GM21825 (cell line): ENCODE results near the gene SLC25A21.

Experiments
- ATAC-seq: cut with Tn5 transposase; IDR thresholded peaks from one replicate; pipeline ENCODE4 v1.9.1; 2021; ENCODE audit warnings: mild to moderate bottlenecking, moderate library complexity; ENCODE audit not compliant: unreplicated experiment

Gene SLC25A21

GRCh38 chr14:37048666-37049071 is 123.7 kb downstream of the SLC25A21 start:
- no peak for ATAC-seq

GRCh38 chr14:37047996-37048395 is 124.4 kb downstream of the SLC25A21 start:
- ATAC-seq, result no peak

DNA sequence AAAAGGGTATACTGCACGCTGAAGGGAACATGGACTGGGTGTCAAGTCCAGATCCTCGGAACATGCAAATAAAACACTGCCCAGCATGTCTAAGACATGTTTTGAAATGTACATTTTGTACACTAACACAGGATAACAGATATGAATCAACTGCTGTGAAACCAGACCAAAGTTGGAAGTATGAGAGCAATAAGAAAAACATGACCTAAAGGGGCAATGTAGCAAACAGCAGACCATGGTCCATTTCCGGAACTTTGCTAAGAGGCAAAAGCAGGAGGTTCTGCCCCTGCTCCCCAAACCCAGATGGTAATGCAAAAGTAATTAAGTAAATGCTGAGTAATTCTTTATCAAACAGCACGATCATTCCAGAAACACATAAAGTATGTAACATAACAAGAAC is 125.2 kb downstream of the SLC25A21 start:
- ATAC-seq, result no peak

DNA sequence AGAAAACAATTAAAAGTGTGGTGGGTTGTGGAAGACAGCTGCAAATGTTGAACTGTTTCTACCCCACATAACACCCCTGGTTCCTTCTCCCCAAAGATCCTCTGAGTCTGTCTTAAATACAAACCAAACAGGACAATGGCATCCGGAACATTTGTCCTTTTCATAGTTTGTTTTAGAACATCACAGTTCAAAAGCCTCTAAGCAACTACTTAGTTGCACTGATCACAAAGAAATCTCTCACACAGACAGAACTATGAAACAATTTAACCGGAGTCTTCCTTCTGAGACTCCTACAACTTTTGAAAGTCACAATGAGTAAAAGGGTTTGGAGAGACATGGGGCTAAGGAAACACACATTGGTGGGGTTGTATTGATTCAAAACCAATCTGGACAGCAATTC is 125.6 kb downstream of the SLC25A21 start:
- ATAC-seq, result no peak

DNA sequence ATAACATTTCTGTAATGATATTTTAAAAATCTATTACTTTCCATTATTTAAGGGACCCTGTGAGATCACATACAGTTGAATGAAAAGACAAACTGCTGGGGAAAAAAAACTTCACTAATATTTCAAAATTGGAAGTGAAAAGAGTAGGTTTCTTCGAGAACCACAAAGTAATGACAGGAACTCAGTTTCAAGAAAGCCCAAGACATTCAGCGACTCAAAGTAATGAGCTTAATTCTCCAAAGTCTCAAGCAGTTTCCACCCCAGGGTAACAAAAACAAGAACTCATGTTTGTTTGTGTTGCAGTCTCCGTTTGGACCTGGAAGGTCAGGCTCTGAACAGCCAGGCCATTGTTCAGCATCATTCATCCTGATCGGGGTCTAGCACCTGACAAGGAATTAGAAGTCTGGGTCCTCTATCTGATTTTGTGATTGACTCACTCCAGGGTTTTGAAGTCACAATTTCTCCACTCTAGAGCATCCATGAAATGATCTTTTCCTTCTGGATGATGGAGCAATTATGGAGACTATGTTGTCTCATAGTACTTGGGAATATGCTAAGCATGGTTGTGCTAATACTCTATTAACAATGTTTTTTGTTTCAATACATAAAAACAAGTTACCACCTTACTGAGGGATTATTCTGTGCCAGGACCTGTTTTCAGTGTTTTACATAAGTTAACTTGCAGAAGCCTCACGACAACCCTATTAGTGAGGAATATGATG is 126.9 kb downstream of the SLC25A21 start:
- ATAC-seq, result no peak

- ATAC-seq, result no peak
Observed at GRCh38 chr14:37037636-37038387, 134.6 kb downstream of the SLC25A21 start.

DNA sequence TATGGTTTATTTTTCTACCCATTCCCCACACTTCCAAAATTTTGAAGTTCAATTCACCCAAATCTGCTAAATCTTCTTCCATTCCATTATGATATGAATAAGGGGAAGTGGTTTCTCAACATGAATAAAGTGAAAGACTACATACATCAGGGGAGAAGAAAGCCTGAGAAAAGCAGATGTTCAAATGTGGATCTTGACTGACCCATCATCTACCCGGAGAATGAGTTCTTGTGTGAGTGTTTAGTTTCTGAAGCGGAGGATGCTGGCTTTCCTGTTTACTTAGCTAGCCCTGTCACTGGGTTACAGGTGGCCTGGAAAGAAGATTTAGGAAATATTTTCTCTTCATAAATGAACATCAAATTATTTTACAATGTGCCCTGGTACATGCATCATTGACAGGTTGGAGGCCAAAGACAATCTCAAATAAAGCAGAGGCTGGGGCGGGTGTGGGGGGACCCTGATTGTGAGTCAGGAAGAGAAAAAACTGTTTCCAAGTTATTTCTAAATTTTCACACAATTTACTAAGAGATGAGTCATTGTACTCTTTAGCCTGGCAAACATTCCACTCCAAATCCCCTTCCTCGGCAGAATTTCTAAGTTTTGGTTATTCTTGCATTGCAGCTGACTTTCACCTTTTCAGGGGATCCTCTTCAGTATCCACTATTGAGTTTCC is 135.6 kb downstream of the SLC25A21 start:
- ATAC-seq, result no peak

DNA sequence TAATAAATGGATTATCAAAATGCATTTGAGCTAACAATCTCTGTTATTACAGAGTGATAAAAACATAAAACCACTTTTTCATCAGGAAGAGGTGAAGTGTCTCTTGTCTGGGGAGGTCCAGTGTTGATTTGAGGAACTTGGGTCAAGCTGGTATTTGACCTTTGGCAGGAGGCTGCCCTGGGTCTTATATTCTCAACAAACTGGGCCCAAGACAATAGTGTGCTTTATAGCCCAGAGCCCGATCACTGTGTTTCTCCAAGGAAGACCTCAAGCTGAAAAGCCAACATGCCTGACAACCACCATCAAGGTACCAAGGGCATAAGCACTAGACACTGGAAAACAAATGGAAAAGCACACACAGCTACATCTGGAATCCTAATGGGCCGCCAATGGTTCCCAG is 137.0 kb downstream of the SLC25A21 start:
- ATAC-seq, result no peak

DNA sequence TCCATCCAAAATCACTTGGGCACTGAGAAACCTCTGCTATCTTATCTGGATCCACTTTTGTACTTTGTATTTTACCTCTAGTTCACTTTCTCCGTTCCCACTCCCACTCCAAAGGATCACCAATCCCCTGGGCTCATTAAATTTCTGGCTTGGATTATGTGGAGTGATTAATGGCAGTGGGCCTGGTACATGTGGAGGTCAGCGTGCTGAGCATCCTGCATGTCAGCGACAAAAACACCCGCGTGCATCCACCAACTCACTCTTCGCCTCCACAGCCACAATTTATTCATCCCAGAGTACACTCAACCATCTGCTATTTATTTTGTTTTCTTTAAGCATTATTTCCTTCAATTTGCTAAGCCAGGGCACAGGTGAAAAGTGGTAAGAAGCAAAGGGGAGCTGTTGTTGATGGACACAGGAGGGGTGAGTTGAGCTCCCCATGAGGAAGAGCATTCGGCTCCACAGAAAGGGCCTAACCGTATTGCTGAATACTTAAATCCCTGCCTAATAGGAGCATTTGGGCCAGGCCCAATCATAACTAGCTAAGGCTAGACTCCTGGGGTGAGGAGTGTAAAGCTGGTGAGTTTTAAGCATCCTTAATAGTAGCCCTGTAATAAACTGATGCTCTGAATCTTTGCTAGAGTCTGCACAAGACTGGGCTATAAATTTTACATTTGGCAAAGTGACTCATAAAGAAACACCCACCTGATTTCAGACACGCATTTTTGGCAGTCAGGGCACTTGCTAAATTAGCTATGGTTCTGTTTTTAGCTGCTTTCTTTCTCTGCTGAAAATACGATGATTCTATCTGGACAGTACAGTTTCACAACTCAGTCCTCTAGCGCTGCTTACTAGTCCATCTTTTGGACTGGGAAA is 137.8 kb downstream of the SLC25A21 start:
- no peak for ATAC-seq

- no peak for ATAC-seq
Observed at GRCh38 chr14:37032863-37033262, 139.5 kb downstream of the SLC25A21 start.

DNA sequence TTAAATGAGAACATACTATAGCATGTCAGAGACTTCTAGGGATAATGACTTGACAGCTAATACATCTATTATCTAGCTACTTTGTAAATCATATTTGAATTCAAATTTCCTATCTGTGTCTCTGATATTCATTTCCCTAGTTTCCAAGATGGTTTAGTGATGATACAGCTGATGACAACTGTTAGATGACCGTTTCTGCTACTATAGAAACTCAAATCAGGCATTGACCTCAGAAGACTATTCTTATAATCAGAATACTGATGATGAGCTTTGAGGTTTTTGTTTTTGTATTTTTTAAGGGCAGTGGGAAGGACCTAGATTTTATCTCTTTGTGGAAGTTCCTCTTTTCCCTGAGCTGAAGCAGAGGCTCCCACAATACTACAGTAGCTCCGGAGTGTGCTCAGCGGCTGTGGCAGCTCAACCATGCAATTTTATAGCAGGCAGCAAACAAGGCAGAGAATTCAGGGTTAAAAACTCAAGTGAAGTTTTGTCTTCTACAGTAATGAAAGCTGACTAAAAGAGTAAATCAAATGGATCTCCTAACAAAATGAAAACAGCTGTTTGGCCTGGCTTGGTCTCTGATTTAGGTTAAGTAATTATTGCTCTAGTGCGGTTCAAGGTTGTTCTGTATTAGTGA is 145.1 kb downstream of the SLC25A21 start:
- no peak for ATAC-seq

GRCh38 chr14:37023875-37024565 is 148.4 kb downstream of the SLC25A21 start:
- no peak for ATAC-seq

GRCh38 chr14:37021390-37021789 is 151.0 kb downstream of the SLC25A21 start:
- ATAC-seq, result no peak

DNA sequence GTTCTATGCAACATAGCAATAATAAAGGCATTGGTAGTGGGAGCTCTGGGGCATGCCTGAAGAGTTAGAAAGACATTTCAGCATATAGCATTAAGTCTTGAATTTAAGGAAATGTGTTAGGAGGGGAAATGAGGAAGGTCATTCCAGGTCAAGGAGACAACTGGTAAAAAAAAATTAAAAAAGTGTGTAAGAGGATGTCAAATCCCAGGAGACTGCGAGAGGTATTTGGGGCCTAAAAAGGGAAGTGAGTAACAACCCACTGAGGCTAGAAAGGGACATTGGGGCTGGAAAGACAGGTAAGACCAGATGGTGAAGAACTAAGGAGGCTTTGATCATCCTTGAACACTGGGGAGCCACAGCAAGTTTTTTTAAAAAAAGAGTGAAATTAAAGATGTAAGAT is 152.9 kb downstream of the SLC25A21 start:
- no peak for ATAC-seq

- ATAC-seq, result no peak
Observed at GRCh38 chr14:37018571-37019240, 153.7 kb downstream of the SLC25A21 start.

GRCh38 chr14:37013078-37013477 is 159.3 kb downstream of the SLC25A21 start:
- no peak for ATAC-seq

DNA sequence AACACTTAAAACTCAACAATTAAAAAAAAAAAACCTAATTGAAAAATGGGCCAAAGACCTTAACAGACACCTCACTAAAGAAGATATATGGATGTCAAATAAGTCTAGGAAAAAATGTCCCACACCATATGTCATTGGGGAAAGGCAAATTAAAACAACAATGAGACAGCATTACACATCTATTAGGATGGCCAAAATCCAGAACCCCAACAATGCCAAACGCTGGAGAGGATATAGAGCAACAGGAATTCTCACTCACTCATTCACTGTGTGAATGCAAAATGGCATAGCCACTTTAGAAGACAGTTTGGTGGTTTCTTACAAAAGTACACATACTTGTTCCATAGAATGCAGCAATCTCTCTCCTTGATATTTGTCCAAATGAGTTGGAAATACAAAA is 173.7 kb downstream of the SLC25A21 start:
- ATAC-seq, result no peak

- no peak for ATAC-seq
Observed at GRCh38 chr14:36997843-36998242, 174.6 kb downstream of the SLC25A21 start.

DNA sequence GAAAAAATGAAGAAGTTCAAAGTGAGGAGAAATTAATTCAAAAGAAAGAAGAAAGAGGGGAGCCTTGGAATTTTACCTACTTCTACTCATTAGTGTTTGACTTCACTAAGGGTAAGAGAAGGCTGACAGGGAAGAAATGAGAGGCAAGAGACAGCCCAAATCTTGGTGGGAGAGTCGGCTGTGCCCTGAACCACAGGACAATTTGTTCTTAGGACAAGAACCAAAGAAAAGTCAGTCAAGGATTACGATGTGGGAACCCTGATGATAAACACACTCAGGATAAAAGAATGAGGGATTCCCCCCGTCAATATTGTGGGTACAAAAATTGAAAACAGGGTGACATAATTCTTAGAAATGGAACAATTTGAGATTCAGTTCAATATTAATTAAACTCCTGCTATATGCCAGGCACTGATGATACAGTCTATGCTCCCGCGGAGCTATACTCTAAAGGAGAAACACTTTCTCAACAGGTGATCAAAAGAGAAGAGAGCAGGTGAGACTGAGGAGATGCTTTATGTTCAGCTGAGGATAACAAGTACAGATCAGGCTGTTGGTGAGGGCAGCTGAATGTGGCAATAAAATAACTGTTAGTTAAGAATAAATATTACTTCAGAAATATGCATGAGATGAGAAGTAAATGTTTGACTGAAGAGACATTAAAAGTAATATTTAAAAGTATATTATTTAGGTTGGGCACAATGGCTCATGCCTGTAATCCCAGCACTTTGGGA is 175.4 kb downstream of the SLC25A21 start:
- ATAC-seq, result no peak
